NCI-H2196 (cell line): ENCODE results near the gene ATE1.
"Not testable (repeated sequence)": the region's sequence is repeated elsewhere in the genome, so short reads cannot be mapped to it uniquely, and the experiment has no call there.

ENCODE experiments used
- DNase-seq: peaks from one replicate; lab custom pipeline; 2025; ENCODE audit not compliant: unreplicated experiment; lab: John Stamatoyannopoulos, UW

The ATE1 gene

DNA sequence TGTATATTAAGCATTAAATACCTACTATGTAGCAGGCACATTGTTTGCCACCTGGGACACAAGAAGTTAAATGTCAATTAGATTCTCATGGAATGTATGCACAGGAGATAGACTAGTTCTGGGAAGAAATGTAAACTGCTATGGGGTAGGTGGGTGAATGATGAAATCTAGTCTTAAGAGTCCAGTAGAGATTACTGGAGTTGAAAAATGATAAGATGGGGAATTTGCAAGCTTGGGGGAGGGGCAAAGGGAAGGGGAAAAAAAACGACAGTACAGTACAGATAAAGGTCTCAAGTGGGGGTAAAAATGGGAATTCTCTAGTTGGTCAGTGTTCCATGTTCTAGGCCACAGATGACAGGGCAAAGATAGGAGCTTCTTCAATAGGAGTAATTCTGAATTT lies 94.4 kb downstream of the ATE1 start:
- no peak for DNase-seq

GRCh38 chr10:121832647-121833046 lies 95.2 kb downstream of the ATE1 start:
- DNase-seq, result no peak

DNA sequence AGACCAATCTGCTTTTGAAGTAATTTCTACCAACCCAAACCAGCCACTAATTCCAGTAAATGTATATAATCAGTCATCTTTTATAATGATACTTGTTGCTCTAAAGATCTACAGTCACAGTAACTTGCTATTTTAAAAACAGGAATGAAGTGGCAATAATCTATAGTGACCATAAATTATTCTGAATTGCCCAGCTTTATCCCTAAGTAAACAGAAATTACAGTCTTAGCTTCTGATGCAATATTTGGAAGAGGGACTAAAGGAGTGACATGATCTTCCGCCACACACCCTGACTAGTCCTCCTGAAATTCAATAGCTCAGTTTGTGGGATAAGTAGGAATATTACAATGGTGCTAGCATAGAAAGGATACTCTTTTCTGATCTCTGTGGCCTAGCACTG lies 96.1 kb downstream of the ATE1 start:
- DNase-seq, result no peak

- DNase-seq, result no peak
These were observed 96.6 kb downstream of the ATE1 start for GRCh38 chr10:121831237-121831636.

DNA sequence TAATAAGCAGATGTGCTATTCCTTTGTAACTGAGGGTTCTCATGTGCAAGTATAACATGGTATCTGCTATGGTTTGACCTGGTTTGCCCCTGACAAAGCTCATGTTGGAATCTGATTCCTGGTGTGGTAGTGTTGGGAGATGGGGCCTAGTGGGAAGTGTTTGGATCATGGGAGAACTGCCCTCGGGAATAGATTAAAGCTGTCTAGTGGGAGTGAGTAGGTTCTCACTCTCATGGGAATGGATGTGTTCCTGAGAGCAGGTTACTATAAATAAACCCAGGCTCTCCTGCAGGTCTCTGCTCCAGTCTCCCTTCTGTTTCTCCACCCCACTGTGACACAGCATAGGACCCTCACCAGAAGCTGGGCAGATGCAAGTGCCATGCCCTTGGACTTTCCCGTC lies 97.7 kb downstream of the ATE1 start:
- no peak for DNase-seq

DNA sequence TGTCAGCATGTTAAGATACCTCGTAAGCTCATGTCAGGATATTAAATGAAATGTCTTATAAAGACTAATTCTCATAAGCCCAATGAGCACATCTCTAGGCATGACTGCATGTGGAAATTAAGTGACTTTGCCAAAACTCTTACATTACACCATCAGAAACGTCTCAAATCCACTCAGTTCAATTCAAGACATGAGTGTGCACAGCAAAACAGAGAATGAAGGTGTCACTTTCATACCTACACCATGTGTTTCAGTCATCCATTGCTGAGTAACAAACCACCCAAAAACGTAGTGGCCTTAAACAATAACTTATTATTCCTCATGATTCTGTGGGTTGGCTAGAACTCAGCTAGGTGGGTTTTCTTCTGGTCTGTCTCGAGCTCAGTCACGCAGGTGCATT lies 99.8 kb downstream of the ATE1 start:
- no peak for DNase-seq

DNA sequence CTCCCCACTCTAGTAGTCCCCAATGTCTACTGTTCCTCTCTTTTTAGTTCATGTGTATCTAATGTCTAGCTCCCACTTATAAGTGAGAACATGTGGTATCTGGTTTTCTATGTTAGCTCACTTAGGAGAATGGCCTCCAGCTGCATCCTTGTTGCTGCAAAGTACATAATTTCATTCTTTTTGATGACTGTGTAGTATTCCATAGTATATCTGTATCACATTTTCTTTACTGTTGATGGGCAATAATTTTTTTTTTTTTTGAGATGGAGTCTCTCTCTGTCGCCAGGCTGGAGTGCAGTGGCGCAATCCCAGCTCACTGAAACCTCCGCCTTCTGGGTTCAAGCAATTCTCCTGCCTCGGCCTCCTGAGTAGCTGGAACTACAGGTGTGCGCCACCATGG lies 101.1 kb downstream of the ATE1 start:
- DNase-seq, result not testable (repeated sequence)

- DNase-seq, result peak; percentile 16
These were observed 103.8 kb downstream of the ATE1 start for GRCh38 chr10:121823993-121824463.

DNA sequence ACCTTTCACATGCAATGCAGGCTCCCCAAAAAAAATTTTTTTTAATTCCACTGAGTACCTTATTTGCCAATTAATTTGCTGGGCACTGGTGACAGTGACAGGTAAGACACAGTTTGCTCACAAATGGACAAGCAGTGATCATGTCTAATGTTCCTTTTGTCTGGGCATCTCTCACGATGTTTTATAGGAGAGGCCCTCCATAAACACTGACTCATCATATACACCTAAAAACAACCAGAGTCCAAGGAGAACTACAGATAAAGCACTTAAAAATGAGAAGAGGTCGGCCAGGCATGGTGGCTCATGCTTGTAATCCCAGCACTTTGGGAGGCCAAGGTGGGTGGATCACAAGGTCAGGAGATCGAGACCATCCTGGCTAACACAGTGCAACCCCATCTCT lies 105.1 kb downstream of the ATE1 start:
- no peak for DNase-seq

DNA sequence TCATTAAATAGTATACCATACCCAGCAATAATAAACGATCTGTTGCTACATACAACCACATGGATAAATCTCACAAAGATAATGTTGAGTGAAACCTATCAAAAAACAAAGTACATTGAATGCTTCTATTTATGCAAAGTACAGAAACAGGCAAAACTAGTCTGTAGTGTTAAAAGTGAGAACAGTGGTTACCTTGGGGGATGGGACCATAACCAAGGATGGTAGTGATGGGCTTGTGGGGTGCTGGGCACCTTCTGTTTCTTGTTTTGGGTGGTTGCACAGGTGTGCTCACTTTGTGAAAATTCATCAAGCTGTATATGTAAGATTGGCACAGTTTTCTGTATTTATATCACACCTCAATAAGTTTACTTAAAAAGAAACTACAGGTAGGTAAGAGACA lies 105.7 kb downstream of the ATE1 start:
- DNase-seq, result no peak

- DNase-seq, result no peak
These were observed 108.8 kb downstream of the ATE1 start for GRCh38 chr10:121819049-121819448.

GRCh38 chr10:121818599-121818998 lies 109.2 kb downstream of the ATE1 start:
- no peak for DNase-seq

DNA sequence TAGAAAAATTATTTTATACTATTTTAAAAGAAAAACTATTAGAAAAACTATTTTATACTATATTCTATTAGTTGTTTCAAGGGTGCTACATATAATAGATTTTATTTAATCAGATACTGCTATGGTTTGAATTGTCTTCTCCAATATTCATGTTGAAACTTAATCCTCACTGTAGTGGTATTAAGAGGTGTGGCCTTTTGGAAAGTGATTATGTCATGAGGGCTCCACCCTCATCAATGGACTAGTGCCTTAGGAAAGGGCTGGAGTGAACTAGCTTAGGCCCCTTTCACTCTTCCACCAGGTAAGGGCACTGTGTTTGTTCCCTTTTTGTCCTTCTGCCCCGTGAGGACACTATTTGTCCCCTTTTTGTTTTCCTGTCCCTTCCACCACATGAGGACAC lies 111.6 kb downstream of the ATE1 start:
- no peak for DNase-seq

DNA sequence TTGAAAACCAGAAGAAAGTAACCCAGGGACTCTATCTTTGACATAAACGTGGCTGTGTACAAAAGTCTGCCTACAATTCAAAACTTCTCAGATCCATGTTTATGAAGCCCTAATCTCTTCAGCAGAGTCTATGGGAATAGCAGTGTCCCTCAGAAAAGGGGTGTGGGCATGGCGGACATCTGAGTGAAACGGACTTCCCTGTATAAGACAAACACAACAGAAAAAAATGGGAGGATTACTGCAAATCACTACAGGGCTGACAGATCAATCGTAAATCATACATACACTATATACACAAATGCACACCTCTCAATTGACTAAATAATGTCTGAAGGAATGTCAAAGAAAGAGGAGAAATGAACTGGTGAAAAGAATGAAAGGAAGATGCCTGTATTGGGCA lies 114.0 kb downstream of the ATE1 start:
- no peak for DNase-seq

DNA sequence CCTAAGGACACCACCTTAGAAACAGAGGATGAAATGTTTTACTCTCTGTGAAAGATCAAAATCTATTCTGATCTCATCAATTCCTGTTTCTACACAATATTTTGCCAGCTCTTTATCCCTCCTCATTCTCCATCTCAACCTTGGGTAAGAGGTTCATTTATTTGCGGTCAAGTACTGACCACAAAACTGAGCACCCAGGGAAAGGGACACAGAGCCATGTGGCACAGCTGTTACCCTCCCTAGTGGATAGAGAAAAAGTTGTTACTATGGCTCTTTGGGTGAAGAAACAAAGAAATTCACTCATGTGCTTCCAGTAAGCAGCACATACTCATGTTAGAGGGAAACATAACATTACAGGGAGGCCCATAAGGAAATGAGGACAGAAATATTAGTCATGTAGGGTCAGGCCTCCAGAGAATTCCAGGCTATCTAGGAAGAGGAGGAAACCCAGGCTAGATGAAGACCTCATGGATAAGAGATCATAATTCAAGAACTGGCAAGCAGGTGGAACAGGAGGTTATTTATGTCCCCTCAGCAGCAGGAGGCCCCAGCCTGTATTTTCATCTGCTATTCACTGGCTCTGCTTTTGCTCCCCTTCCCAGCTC lies 114.5 kb downstream of the ATE1 start:
- no peak for DNase-seq

- DNase-seq, result no peak
These were observed 115.8 kb downstream of the ATE1 start for GRCh38 chr10:121812031-121812430.

GRCh38 chr10:121811386-121811785 lies 116.4 kb downstream of the ATE1 start:
- DNase-seq, result no peak

GRCh38 chr10:121808835-121809234 lies 119.0 kb downstream of the ATE1 start:
- DNase-seq, result no peak

GRCh38 chr10:121804460-121804859 lies 123.4 kb downstream of the ATE1 start:
- no peak for DNase-seq

- no peak for DNase-seq
These were observed 124.2 kb downstream of the ATE1 start for GRCh38 chr10:121803611-121804010.

DNA sequence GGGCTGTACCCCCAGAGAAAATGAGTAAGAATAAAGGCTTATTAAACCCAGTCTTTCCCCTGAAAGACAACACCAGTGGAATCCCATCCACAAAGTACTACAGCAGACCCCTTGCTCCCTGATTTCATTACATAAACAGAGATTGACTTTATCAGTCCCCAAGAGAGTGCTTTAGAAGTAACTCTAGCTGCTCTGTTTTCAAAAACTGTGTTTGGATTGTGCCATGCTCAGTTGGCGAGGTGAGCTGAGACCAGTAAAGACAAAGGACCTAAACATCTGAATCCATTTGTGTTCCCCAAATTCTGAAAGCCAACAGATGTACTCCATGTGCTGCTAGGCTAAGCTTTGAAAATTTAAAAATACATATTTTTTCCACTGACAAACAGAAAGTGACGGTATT lies 127.0 kb downstream of the ATE1 start:
- no peak for DNase-seq

- DNase-seq, result no peak
These were observed 127.7 kb downstream of the ATE1 start for GRCh38 chr10:121800146-121800545.

DNA sequence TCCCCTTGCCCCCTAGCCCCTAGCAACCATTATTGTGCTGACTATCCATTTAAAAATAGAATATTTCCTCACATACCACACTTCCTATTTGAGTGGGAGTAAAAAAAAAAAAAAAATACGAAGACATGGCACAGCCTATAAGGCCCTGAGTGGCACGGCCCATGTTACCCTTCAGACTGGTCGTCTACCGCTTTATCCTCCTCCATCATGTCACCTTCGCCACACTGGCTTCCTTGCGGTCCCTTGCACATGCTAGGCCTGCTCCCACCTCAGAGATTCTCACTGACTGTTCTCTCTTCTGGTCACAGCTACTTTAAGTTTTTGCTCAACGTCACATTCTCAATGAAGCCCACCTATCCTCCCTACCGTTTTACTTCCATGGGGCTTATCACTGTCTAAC lies 130.3 kb downstream of the ATE1 start:
- DNase-seq, result no peak

DNA sequence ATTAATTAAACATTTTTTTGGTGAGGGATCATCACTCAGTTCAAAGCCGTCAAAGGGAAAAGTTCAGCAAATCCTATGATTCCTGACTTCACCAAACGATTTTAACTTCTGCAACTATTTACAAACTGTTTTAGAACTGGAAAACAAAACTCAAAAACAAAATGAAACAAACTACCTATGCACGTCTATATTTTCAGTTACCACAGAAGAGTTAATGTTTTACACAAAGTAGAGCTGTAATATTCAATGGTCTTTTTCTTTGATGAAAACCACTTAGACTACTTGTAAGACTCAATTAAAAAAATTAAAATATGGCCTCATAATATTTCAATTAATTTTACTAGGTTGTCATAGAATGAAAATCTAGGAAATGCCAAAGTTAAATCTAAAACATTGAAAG lies 131.5 kb downstream of the ATE1 start:
- DNase-seq, result no peak
